GM10266 (cell line): ENCODE data around the gene ZBTB7C.

Experiments
- DNase-seq: peaks from one replicate; pipeline ENCODE4 v3.0.0; 2012; ENCODE audit errors: extremely low spot score
- CTCF ChIP-seq: IDR thresholded peaks from 2 replicates; pipeline ENCODE4 v1.5.1; 2012; ENCODE audit warnings: mild to moderate bottlenecking, low read depth; ENCODE audit not compliant: control insufficient read depth, insufficient read depth; ENCODE audit errors: missing control alignments

The ZBTB7C gene

GRCh38 chr18:48161911-48162698 lies 247.1 kb downstream of the ZBTB7C start:
- TF ChIP-seq CTCF, result no peak
- no peak for DNase-seq

GRCh38 chr18:48161191-48161910 lies 247.8 kb downstream of the ZBTB7C start:
- DNase-seq, result peak; percentile 89
- no peak for TF ChIP-seq CTCF

- no peak for DNase-seq
- TF ChIP-seq CTCF, result no peak
These were observed 248.6 kb downstream of the ZBTB7C start for GRCh38 chr18:48160622-48161021.

DNA sequence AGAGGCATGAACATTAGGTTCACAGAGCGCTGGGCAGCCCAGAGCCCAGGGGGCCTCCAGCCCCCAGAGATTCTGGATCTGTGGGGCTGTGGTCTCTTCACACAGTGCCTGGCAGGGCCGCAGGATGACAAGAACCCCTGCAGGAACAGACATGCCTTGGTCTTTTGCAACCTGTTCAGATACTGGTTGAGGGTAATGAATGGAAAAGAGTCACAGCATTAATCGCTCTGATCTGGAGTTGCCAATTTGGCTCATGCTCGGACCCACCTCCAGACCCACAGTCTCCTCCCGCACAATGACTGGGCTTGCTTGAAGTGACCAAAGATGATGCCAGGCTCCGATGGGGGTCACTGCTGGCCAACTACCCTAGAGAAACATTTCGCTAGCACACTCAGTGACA lies 249.4 kb downstream of the ZBTB7C start:
- no peak for DNase-seq
- TF ChIP-seq CTCF, result no peak

DNA sequence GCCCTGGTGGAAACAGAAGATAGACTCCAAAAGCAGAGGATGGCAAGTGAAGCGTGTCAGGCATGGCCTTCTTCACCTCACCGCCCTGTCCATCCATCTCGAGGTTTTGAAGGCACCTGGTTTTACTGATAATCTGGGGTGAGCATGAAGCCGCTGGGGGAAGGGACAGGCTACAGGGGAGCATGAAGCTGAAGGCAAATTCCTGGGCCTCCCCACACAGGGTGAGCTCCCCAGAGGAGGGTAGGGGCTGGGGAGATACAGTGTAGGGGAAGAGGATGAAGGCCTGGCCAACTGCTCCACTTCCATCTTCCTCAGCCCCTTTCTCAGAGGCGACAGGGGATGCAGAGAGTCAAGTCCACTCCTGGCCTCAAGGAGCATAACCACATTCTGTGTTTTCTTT lies 250.5 kb downstream of the ZBTB7C start:
- TF ChIP-seq CTCF, result no peak
- DNase-seq, result no peak

GRCh38 chr18:48157956-48158355 lies 251.2 kb downstream of the ZBTB7C start:
- no peak for DNase-seq
- no peak for TF ChIP-seq CTCF

DNA sequence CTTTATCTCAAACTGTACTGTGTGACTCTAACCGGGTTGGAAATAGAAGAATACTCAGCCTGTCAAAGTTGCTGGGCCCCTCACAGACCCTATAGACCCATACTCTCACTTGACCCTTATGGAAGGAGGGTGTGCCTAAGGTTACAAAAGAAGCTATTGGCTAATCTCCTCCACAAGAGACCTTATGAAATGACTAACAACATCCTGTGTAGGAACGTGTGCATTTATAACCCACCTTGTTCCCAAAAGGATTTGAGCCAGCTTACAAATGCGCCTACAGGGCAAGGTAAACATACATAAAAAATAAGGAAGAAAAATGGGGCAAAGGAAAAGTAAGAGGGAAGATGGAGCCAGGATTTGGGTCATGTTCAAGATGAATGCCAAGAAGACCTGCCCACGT lies 253.3 kb downstream of the ZBTB7C start:
- no peak for DNase-seq

More for the DNA sequence above, 253.3 kb downstream of the ZBTB7C start:
- no peak for TF ChIP-seq CTCF
